ENCODE data around the gene TCAIM. TPM values are rescaled to one million over a fixed set of nuclear protein-coding genes. Genes with fewer than 3 reads are reported as not detected.

Gene TCAIM
- total RNA-seq, 2 donors from 2014 or later: 20.2 to 26.2 TPM

GRCh38 chr3:44419923-44420650 lies 81.5 kb downstream of the TCAIM start:
- intact Hi-C loops (cut with DNase I): no loop called here
- Histone ChIP-seq H3K36me3 (no peaks in the 10 kb centered on the region), H3K9ac (ENCODE audit: low read depth in 2 of 2, low read length in 2 of 2) (no peak overlapping the region), H3K4me3 (no peak overlapping the region), H3K9me3 (no peaks in the 10 kb centered on the region), H3K27ac (no peak overlapping the region), H3K27me3 (no peaks in the 10 kb centered on the region), H3K4me1 (no peaks in the 10 kb centered on the region)
- TF ChIP-seq CTCF (IDR thresholded peaks at IDR 0.05): no peak
- DNase-seq: no peak

- H3K4me3 ChIP-seq: no peak overlapping the region
- intact Hi-C loops (cut with DNase I): no loop called here
- TF ChIP-seq CTCF (IDR thresholded peaks at IDR 0.05): no peak
- DNase-seq: no peak
- no peak overlapping the region for H3K9ac ChIP-seq (ENCODE audit: low read depth in 2 of 2, low read length in 2 of 2)
- H3K9me3 ChIP-seq: no peaks in the 10 kb centered on the region
- H3K36me3 ChIP-seq: no peaks in the 10 kb centered on the region
- H3K27me3 ChIP-seq: no peaks in the 10 kb centered on the region
- no peak overlapping the region for H3K27ac ChIP-seq
- H3K4me1 ChIP-seq: no peaks in the 10 kb centered on the region
Measured at GRCh38 chr3:44420676-44421075, 82.1 kb downstream of the TCAIM start.

- no peak for TF ChIP-seq CTCF (IDR thresholded peaks at IDR 0.05)
- Histone ChIP-seq H3K9me3 (no peaks in the 10 kb centered on the region), H3K4me3 (no peak overlapping the region), H3K27ac (no peak overlapping the region), H3K27me3 (no peaks in the 10 kb centered on the region), H3K36me3 (no peaks in the 10 kb centered on the region), H3K9ac (ENCODE audit: low read depth in 2 of 2, low read length in 2 of 2) (no peak overlapping the region), H3K4me1 (no peaks in the 10 kb centered on the region)
- intact Hi-C loops (cut with DNase I): no loop called here
- no peak for DNase-seq
Measured at GRCh38 chr3:44421280-44421679, 82.7 kb downstream of the TCAIM start.

- intact Hi-C loops (cut with DNase I): no loop called here
- H3K27ac ChIP-seq: no peak overlapping the region
- TF ChIP-seq CTCF (IDR thresholded peaks at IDR 0.05): no peak
- no peak overlapping the region for H3K4me3 ChIP-seq
- no peaks in the 10 kb centered on the region for H3K27me3 ChIP-seq
- no peaks in the 10 kb centered on the region for H3K36me3 ChIP-seq
- no peaks in the 10 kb centered on the region for H3K4me1 ChIP-seq
- no peaks in the 10 kb centered on the region for H3K9me3 ChIP-seq
- H3K9ac ChIP-seq (ENCODE audit: low read depth in 2 of 2, low read length in 2 of 2): no peak overlapping the region
- no peak for DNase-seq
Measured at GRCh38 chr3:44424758-44425157, 86.2 kb downstream of the TCAIM start.

- no peak for DNase-seq
- TF ChIP-seq CTCF (IDR thresholded peaks at IDR 0.05): no peak
- Histone ChIP-seq H3K4me1 (no peaks in the 10 kb centered on the region), H3K9me3 (no peaks in the 10 kb centered on the region), H3K27me3 (no peaks in the 10 kb centered on the region), H3K27ac (no peak overlapping the region), H3K9ac (ENCODE audit: low read depth in 2 of 2, low read length in 2 of 2) (no peak overlapping the region), H3K4me3 (no peak overlapping the region), H3K36me3 (no peaks in the 10 kb centered on the region)
- intact Hi-C loops (cut with DNase I): no loop called here
Measured at GRCh38 chr3:44427683-44428082, 89.1 kb downstream of the TCAIM start.

All from colonic mucosa (tissue), 4 donors.